Measurements from ENCODE around the gene ADD2.

DNA sequence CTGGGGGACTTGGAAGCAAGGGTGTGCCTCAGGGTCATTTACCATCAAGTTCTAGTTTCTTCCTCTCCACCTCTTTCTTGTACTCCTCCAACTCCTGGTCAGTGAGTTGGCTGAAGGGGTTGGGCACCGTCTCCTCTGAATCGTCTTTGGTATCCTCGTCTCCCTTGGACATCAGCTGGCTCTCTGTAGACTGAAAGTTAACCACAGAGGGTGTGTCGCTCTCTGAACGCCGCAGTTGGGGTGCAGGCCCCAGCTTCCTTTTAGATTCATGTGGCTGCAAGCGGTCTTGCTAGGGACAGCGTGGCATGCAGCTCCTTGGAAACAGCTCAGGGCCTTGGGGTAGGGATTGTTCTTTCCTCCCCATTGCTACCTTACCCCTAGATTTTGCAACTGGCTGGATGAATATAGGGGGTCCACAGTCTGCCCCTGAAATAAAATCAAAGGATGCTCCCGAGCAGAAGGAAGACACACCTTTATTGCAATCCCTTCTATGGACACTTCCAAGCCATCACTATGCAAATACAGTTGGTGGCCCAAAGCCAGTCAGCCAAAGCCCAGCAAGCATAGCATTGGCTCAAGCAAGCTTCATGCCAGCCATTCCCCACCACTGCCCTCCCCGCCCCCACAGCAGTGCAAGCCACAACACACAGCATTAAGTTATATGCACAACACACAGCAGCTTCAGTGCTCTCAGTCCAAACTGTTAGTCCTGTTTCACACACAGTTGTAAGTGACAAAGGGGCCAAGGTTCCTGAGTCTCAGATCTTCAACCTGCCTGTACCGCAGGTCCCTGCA lies 93.2 kb downstream of the ADD2 start:
- TF ChIP-seq, protein P1, sequence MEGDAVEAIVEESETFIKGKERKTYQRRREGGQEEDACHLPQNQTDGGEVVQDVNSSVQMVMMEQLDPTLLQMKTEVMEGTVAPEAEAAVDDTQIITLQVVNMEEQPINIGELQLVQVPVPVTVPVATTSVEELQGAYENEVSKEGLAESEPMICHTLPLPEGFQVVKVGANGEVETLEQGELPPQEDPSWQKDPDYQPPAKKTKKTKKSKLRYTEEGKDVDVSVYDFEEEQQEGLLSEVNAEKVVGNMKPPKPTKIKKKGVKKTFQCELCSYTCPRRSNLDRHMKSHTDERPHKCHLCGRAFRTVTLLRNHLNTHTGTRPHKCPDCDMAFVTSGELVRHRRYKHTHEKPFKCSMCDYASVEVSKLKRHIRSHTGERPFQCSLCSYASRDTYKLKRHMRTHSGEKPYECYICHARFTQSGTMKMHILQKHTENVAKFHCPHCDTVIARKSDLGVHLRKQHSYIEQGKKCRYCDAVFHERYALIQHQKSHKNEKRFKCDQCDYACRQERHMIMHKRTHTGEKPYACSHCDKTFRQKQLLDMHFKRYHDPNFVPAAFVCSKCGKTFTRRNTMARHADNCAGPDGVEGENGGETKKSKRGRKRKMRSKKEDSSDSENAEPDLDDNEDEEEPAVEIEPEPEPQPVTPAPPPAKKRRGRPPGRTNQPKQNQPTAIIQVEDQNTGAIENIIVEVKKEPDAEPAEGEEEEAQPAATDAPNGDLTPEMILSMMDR (conservative IDR thresholded peaks at IDR 0.05; ENCODE audit: low read depth, low read length): no peak
- no peak for TF ChIP-seq EZH2 (IDR thresholded peaks at IDR 0.05; ENCODE audit: borderline replicate concordance, low read depth, low read length, poor library complexity, severe bottlenecking)
